Measurements from ENCODE around the gene LAMP2.

GRCh38 chrX:120456973-120457372 is 12.1 kb downstream of the LAMP2 start:
- TF ChIP-seq CTCF (IDR thresholded peaks at IDR 0.05; ENCODE audit: poor library complexity, severe bottlenecking) = no peak
- no peak for TF ChIP-seq RAD21 (conservative IDR thresholded peaks at IDR 0.05)
- no peak for TF ChIP-seq EP300 (conservative IDR thresholded peaks at IDR 0.05; ENCODE audit: poor library complexity, severe bottlenecking)
- TF ChIP-seq SMC3 (conservative IDR thresholded peaks at IDR 0.05; ENCODE audit: poor library complexity) = no peak
- no peak for TF ChIP-seq REST (IDR thresholded peaks at IDR 0.05; ENCODE audit: borderline replicate concordance)
- no peak for TF ChIP-seq TAF1 (IDR thresholded peaks at IDR 0.05; ENCODE audit: low read depth)
- no peak for TF ChIP-seq EZH2 (IDR thresholded peaks at IDR 0.05; ENCODE audit: borderline replicate concordance, insufficient read depth, low read length, poor library complexity, severe bottlenecking)
- no peak for TF ChIP-seq POLR2AphosphoS5 (IDR thresholded peaks at IDR 0.05)
- no peak for TF ChIP-seq MXI1 (conservative IDR thresholded peaks at IDR 0.05; ENCODE audit: poor library complexity, severe bottlenecking)
